Endothelial cell of umbilical vein (primary cell): ENCODE data around the gene SPTBN5. TPM values are rescaled to one million over a fixed set of nuclear protein-coding genes. Genes with fewer than 3 reads are reported as not detected.

Source experiments
- BruUV-seq: library from RNA; stranded (reverse); fragments of 400-500 nt; replicated peaks from 2 replicates; lab custom pipeline; 2021; lab: Mats Ljungman, UMichigan
- CTCF ChIA-PET: fragments of 300-600, 350-600 bp; sonication (Branson Sonifier 250); formaldehyde crosslinking; loops from one replicate; lab custom pipeline; 2021; ENCODE audit warnings: antibody characterized with exemption, inconsistent platforms; lab: Charles Lee
- POLR2A ChIA-PET: fragments of 300-600, 350-600 bp; sonication (Branson Sonifier 250); formaldehyde crosslinking; loops from one replicate; lab custom pipeline; 2021; ENCODE audit warnings: antibody characterized with exemption, inconsistent platforms; lab: Charles Lee
- DNase-seq: peaks from one replicate; pipeline ENCODE4 v3.0.0-alpha.2; 2011; ENCODE audit warnings: low read depth, low spot score
- FAIRE-seq: peaks from 2 replicates; lab custom pipeline; 2011; peaks lifted over from hg19 to GRCh38; lab: Jason Lieb, UNC
- H2AFZ ChIP-seq: 2 replicates; pipeline ENCODE4 v1.6.0; 2012; ENCODE audit warnings: low read depth, low read length, control low read depth, inconsistent platforms
- H3K27ac ChIP-seq: 2 replicates; pipeline ENCODE4 v1.5.1; 2011; ENCODE audit warnings: low read depth, mild to moderate bottlenecking, control low read depth, low read length, moderate library complexity; ENCODE audit not compliant: insufficient read depth
- H3K27me3 ChIP-seq, 2 experiments: 2 replicates each; pipeline versions ENCODE4 v1.6.0 to v1.6.1; 2011; ENCODE audit warnings: low read length in 2 of 2, mixed read lengths in 1 of 2; ENCODE audit not compliant: control insufficient read depth in 2 of 2, insufficient read depth in 2 of 2
- H3K36me3 ChIP-seq, 2 experiments: 2 replicates in 1 of 2; 3 replicates in 1 of 2; pipeline ENCODE4 v1.5.1; 2011; ENCODE audit warnings: low read length in 2 of 2, mild to moderate bottlenecking in 1 of 2, moderate library complexity in 1 of 2; ENCODE audit not compliant: control insufficient read depth in 2 of 2, insufficient read depth in 2 of 2; ENCODE audit errors: extremely low read depth in 1 of 2
- H3K4me1 ChIP-seq: 3 replicates; pipeline ENCODE4 v1.5.1; 2011; ENCODE audit warnings: mild to moderate bottlenecking, low read length; ENCODE audit not compliant: control insufficient read depth, insufficient read depth; ENCODE audit errors: extremely low read depth
- H3K4me2 ChIP-seq: 2 replicates; pipeline ENCODE4 v1.6.1; 2011; ENCODE audit warnings: low read length, control low read depth, mixed read lengths; ENCODE audit not compliant: insufficient read depth
- H3K4me3 ChIP-seq, 3 experiments: fragments of 200-600 bp in 1 of 3; sonication (generic), shearing (Covaris generic) in 1 of 3; replicated peaks in 1 of 3; 2 replicates each; pipeline ENCODE4 v1.5.1; 2011 to 2016; ENCODE audit warnings: control low read depth in 3 of 3, low read length in 3 of 3, mild to moderate bottlenecking in 2 of 3, inconsistent platforms in 1 of 3, low read depth in 1 of 3, moderate library complexity in 1 of 3; ENCODE audit not compliant: insufficient read depth in 1 of 3
- H3K79me2 ChIP-seq: 2 replicates; pipeline ENCODE4 v1.6.0; 2012; ENCODE audit warnings: low read length, inconsistent platforms; ENCODE audit not compliant: control insufficient read depth, insufficient read depth
- H3K9ac ChIP-seq: replicated peaks from 2 replicates; pipeline ENCODE3; 2011; ENCODE audit warnings: low read length, control low read depth; ENCODE audit not compliant: insufficient read depth; ENCODE audit errors: extremely low read depth
- H3K9me1 ChIP-seq: replicated peaks from 3 replicates; pipeline ENCODE4 v1.6.0; 2011; ENCODE audit warnings: mild to moderate bottlenecking, low read length; ENCODE audit not compliant: control insufficient read depth, insufficient read depth; ENCODE audit errors: extremely low read depth
- H3K9me3 ChIP-seq: replicated peaks from 2 replicates; pipeline ENCODE4 v1.5.1; 2012; ENCODE audit warnings: low read length, inconsistent platforms; ENCODE audit not compliant: control insufficient read depth, insufficient read depth
- H4K20me1 ChIP-seq: replicated peaks from 2 replicates; pipeline ENCODE3; 2011; ENCODE audit warnings: mild to moderate bottlenecking, low read length; ENCODE audit not compliant: control insufficient read depth, insufficient read depth; ENCODE audit errors: extremely low read depth
- EZH2 ChIP-seq: IDR thresholded peaks from 2 replicates; pipeline ENCODE4 v1.6.1; 2012; ENCODE audit warnings: borderline replicate concordance, low read depth, mild to moderate bottlenecking, moderate library complexity, low read length, inconsistent platforms; ENCODE audit not compliant: severe bottlenecking
- FOS ChIP-seq: IDR thresholded peaks from 2 replicates; pipeline ENCODE4 v1.6.1; 2011; ENCODE audit warnings: mild to moderate bottlenecking, low read length, moderate library complexity, borderline replicate concordance; ENCODE audit not compliant: insufficient read depth
- GATA2 ChIP-seq: IDR thresholded peaks from 2 replicates; pipeline ENCODE4 v1.7.0; 2011; ENCODE audit warnings: low read depth, mild to moderate bottlenecking, moderate library complexity, mixed read lengths, low read length; ENCODE audit not compliant: insufficient read length, insufficient read depth
- JUN ChIP-seq: IDR thresholded peaks from 2 replicates; pipeline ENCODE4 v1.6.1; 2011; ENCODE audit warnings: borderline replicate concordance, low read depth; ENCODE audit not compliant: insufficient read length, insufficient read depth
- MYC ChIP-seq: IDR thresholded peaks from one replicate; pipeline ENCODE4 v1.6.1; 2011; ENCODE audit warnings: mild to moderate bottlenecking, low read depth, low read length
- POLR2A ChIP-seq: IDR thresholded peaks from 2 replicates; pipeline ENCODE4 v1.6.1; 2012; ENCODE audit warnings: low read depth, mild to moderate bottlenecking, control low read depth, low read length
- POLR2AphosphoS5 ChIP-seq: IDR thresholded peaks from 2 replicates; pipeline ENCODE4 v1.6.1; 2012; ENCODE audit warnings: low read depth, mild to moderate bottlenecking, control low read depth, low read length, moderate library complexity; ENCODE audit not compliant: insufficient read depth
- dilution Hi-C: fragments of 300-500 bp; cut with MboI; formaldehyde crosslinking; loops from one replicate; pipeline ENCODE4 v1.15.0; 2019; ENCODE audit warnings: low sequenced_read_pairs; ENCODE audit not compliant: extremely low pct_ligation_motif_present
- intact Hi-C: fragments of 100-400 bp; cut with micrococcal nuclease; formaldehyde crosslinking; loops from one replicate; pipeline ENCODE4 v1.10.0; 2022
- polyA plus RNA-seq, 4 experiments: library from polyadenylated mRNA; depleted of rRNA in 3 of 4; stranded (reverse) in 3 of 4; unstranded in 1 of 4; fragments of >200 nt; gene quantifications; 2 replicates each; pipeline versions ENCODE4 v1.2.1 to v1.2.3, GENCODE V29; 2011 to 2012; ENCODE audit warnings: missing spikeins in 1 of 4
- total RNA-seq: library from RNA; stranded (reverse); gene quantifications from 2 replicates; pipeline ENCODE4 v1.2.3, GENCODE V29; 2021
- TF ChIP-seq, protein P1 (sequence below): IDR thresholded peaks from 2 replicates; pipeline ENCODE4 v1.6.1; 2011; ENCODE audit not compliant: insufficient read depth, insufficient read length
- TF ChIP-seq, protein P2 (sequence below), 2 donors: IDR thresholded peaks; 1 replicate in 1 of 2; 2 replicates in 1 of 2; pipeline ENCODE4 v1.5.1; 2011; ENCODE audit warnings: low read length in 2 of 2, mild to moderate bottlenecking in 2 of 2, moderate library complexity in 2 of 2, control low read depth in 1 of 2, inconsistent platforms in 1 of 2, low read depth in 1 of 2; ENCODE audit not compliant: insufficient read depth in 1 of 2; ENCODE audit errors: extremely low read depth in 1 of 2

SPTBN5 gene
- total and polyA plus RNA-seq, 2 donors (not counting 3 experiments of a cell fraction or from before 2014, with no cell fraction given), result 12.0 to 19.0 TPM

DNA sequence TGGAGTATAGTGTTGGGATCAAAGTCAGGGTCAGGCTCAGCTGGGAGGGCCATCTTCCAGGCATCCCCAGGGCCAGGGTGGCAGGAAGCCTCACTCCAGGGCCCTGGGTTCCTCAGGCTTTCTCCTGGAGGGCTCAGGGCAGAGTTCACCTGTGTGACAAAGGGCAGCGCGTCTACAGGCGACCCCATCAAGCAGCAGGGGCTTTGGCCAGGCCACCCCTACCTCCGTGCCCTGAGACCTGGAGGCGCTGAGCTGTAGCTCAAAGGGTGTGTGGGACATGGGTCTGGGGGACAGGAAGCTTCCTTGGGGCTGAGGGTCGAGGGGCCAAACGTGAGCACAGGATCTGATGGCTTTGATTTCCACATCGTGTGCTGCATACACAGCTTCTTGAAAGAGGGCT is 12.8 kb downstream of the SPTBN5 start:
- Histone ChIP-seq H3K9ac (no peak overlapping the region), H3K4me1 (no peaks in the 10 kb centered on the region), H3K4me3 (no peak overlapping the region), H3K36me3 (peaks cover 5 to 38% of the 10 kb centered on the region in 2 experiments), H3K4me2 (no peak overlapping the region), H2AFZ (no peak overlapping the region), H3K9me1 (no peaks in the 10 kb centered on the region), H3K9me3 (no peaks in the 10 kb centered on the region), H3K27me3 (no peaks in the 10 kb centered on the region), H3K79me2 (no peaks in the 10 kb centered on the region), H3K27ac (no peak overlapping the region), H4K20me1 (no peaks in the 10 kb centered on the region)
- FAIRE-seq, result no peak
- intact Hi-C loops (no loop called here), dilution Hi-C loops (no loop called here)
- TF ChIP-seq MYC, result no peak
- DNase-seq, result no peak
- ChIA-PET POLR2A (no interaction called here), CTCF (interaction anchor here (1.3 kb wide), 1 partner anchor 18 kb away, joined by 3 read pairs; no protein-coding TSS in a partner anchor)
- BruUV-seq, result no TSS peak

DNA sequence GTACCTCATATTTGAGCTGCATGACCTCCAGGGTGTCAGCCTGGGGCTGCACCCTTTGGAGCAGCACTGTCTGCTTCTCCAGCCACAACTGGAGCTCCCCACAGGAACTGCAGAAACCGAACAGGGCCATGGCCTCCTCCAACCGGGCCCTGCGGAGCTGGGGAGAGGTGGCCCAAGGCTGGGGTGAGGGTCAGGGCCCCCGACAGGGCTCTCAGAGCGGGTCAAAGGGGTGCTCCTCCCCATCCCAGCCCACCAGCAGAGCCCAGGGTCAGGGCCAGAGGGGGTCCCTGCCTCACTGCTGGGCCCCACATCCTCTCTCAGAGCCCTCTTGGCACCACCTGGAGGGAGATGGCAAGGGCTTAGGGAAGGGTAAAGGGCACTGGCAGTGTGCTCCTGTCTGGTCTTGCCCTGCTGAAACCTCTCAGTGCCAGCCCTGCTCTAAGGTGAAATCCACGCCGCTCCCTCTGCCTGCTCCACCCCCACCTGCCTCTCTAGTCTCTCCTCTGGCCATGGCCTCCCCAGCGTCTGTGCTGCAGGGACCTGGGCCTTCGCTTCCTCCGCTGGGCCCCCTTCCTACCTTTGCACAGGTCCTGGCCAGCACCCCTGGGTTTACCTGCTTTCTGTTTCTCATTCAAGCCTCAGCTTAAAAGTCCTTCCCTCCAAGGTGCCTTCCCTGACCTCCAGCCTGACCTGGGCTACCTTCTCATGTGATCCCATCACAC is 13.5 kb downstream of the SPTBN5 start:
- dilution Hi-C loops (no loop called here), intact Hi-C loops (no loop called here)
- no peak overlapping the region for H2AFZ ChIP-seq
- H3K79me2 ChIP-seq, result no peaks in the 10 kb centered on the region
- H3K27me3 ChIP-seq, result no peaks in the 10 kb centered on the region
- H3K9ac ChIP-seq, result no peak overlapping the region
- no peak for FAIRE-seq
- no peak overlapping the region for H3K27ac ChIP-seq
- TF ChIP-seq, protein P1, sequence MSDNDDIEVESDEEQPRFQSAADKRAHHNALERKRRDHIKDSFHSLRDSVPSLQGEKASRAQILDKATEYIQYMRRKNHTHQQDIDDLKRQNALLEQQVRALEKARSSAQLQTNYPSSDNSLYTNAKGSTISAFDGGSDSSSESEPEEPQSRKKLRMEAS, result no peak
- TF ChIP-seq FOS, result no peak
- TF ChIP-seq POLR2A, result no peak
- TF ChIP-seq MYC, result no peak
- TF ChIP-seq JUN, result no peak
- TF ChIP-seq POLR2AphosphoS5, result no peak
- no peak for TF ChIP-seq EZH2
- no peak for TF ChIP-seq GATA2
- TF ChIP-seq, protein P2, sequence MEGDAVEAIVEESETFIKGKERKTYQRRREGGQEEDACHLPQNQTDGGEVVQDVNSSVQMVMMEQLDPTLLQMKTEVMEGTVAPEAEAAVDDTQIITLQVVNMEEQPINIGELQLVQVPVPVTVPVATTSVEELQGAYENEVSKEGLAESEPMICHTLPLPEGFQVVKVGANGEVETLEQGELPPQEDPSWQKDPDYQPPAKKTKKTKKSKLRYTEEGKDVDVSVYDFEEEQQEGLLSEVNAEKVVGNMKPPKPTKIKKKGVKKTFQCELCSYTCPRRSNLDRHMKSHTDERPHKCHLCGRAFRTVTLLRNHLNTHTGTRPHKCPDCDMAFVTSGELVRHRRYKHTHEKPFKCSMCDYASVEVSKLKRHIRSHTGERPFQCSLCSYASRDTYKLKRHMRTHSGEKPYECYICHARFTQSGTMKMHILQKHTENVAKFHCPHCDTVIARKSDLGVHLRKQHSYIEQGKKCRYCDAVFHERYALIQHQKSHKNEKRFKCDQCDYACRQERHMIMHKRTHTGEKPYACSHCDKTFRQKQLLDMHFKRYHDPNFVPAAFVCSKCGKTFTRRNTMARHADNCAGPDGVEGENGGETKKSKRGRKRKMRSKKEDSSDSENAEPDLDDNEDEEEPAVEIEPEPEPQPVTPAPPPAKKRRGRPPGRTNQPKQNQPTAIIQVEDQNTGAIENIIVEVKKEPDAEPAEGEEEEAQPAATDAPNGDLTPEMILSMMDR (IDR thresholded peaks at IDR 0.05; ENCODE audit: extremely low read depth in 1 of 2, insufficient read depth in 1 of 2, low read depth in 1 of 2, low read length in 2 of 2), result no peak
- DNase-seq, result no peak
- H3K36me3 ChIP-seq, result peaks cover 3 to 37% of the 10 kb centered on the region in 2 experiments
- BruUV-seq, result no TSS peak
- no peak overlapping the region for H3K4me2 ChIP-seq
- H3K4me3 ChIP-seq, result no peak overlapping the region
- H4K20me1 ChIP-seq, result no peaks in the 10 kb centered on the region
- no peaks in the 10 kb centered on the region for H3K9me1 ChIP-seq
- no peaks in the 10 kb centered on the region for H3K9me3 ChIP-seq
- CTCF ChIA-PET, result interaction anchor here (0.5 to 1.3 kb wide), 2 partner anchors 17 to 118 kb away, joined by 3 read pairs; no protein-coding TSS in a partner anchor
- POLR2A ChIA-PET, result no interaction called here
- no peaks in the 10 kb centered on the region for H3K4me1 ChIP-seq
